PC-3 (cell line): ENCODE data around the gene EXOC1. TPM values are rescaled to one million over a fixed set of nuclear protein-coding genes. Genes with fewer than 3 reads are reported as not detected.

Source experiments
- ATAC-seq: fragments of 200-7000 bp; cut with Tn5 transposase; 2 replicates; pipeline ENCODE4 v1.9.1; 2020; ENCODE audit warnings: mild to moderate bottlenecking, moderate library complexity
- BruUV-seq: library from RNA; stranded (reverse); fragments of 400-500 nt; replicated peaks from 2 replicates; lab custom pipeline; 2021; lab: Mats Ljungman, UMichigan
- CTCF ChIA-PET: fragments of 300-600 bp; sonication (Branson Sonifier 250); formaldehyde crosslinking; loops from one replicate; lab custom pipeline; 2022; ENCODE audit warnings: antibody characterized with exemption; lab: Charles Lee
- POLR2A ChIA-PET: fragments of 300-600 bp; sonication (Branson Sonifier 250); formaldehyde crosslinking; loops from one replicate; lab custom pipeline; 2022; ENCODE audit warnings: antibody characterized with exemption; ENCODE audit not compliant: unreplicated experiment; lab: Charles Lee
- DNase-seq: peaks from one replicate; pipeline ENCODE4 v3.0.0-alpha.2; 2015
- H2AFZ ChIP-seq: fragments of 300-600 bp; sonication (generic); 2 replicates; pipeline ENCODE4 v1.6.0; 2016; ENCODE audit warnings: antibody characterized with exemption, low read length
- H3F3A ChIP-seq: fragments of 300-600 bp; sonication (generic); one replicate; pipeline ENCODE4 v1.6.0; 2017; ENCODE audit warnings: antibody characterized with exemption, low read length, control low read depth, mild to moderate bottlenecking; ENCODE audit not compliant: unreplicated experiment
- H3K27ac ChIP-seq: fragments of 300-600 bp; sonication (generic); 2 replicates; pipeline ENCODE4 v1.5.1; 2016; ENCODE audit warnings: mild to moderate bottlenecking, low read length
- H3K27me3 ChIP-seq: fragments of 300-600 bp; sonication (generic); 2 replicates; pipeline ENCODE4 v1.6.1; 2016; ENCODE audit warnings: low read length, mixed read lengths
- H3K36me3 ChIP-seq: fragments of 300-600 bp; sonication (generic); 2 replicates; pipeline ENCODE4 v1.6.1; 2016; ENCODE audit warnings: low read depth, mixed run types, low read length, mixed read lengths
- H3K4me1 ChIP-seq: fragments of 300-600 bp; sonication (generic); 2 replicates; pipeline ENCODE4 v1.5.1; 2016; ENCODE audit warnings: low read length; ENCODE audit not compliant: insufficient read depth
- H3K4me2 ChIP-seq: fragments of 300-600 bp; sonication (generic); 2 replicates; pipeline ENCODE4 v1.6.0; 2016; ENCODE audit warnings: low read length
- H3K4me3 ChIP-seq: fragments of 300-600 bp; sonication (generic); 2 replicates; pipeline ENCODE4 v1.5.1; 2016; ENCODE audit warnings: mild to moderate bottlenecking, low read length, mixed read lengths
- H3K79me2 ChIP-seq: fragments of 300-600 bp; sonication (generic); 2 replicates; pipeline ENCODE4 v1.6.1; 2017; ENCODE audit warnings: low read length, mixed read lengths
- H3K9ac ChIP-seq: fragments of 300-600 bp; sonication (generic); 2 replicates; pipeline ENCODE4 v1.6.0; 2016; ENCODE audit warnings: mild to moderate bottlenecking, low read length
- H3K9me2 ChIP-seq: fragments of 300-600 bp; sonication (generic); replicated peaks from 2 replicates; pipeline ENCODE4 v1.6.1; 2016; ENCODE audit warnings: mixed run types, low read length, mixed read lengths
- H3K9me3 ChIP-seq: fragments of 300-600 bp; sonication (generic); 2 replicates; pipeline ENCODE4 v1.6.1; 2016; ENCODE audit warnings: low read length, mixed read lengths
- H4K20me1 ChIP-seq: fragments of 300-600 bp; sonication (generic); 2 replicates; pipeline ENCODE4 v1.6.1; 2016; ENCODE audit warnings: low read length, mixed read lengths
- EZH2 ChIP-seq: fragments of 300-600 bp; sonication (generic); IDR thresholded peaks from one replicate; pipeline ENCODE4 v1.6.1; 2017; ENCODE audit warnings: antibody characterized with exemption, mild to moderate bottlenecking, low read length; ENCODE audit not compliant: unreplicated experiment
- EZH2phosphoT487 ChIP-seq: fragments of 300-600 bp; sonication (generic); IDR thresholded peaks from 2 replicates; pipeline ENCODE4 v1.6.1; 2018; ENCODE audit warnings: mild to moderate bottlenecking, antibody characterized with exemption, low read length, borderline replicate concordance
- intact Hi-C: fragments of 100-400 bp; cut with micrococcal nuclease; formaldehyde crosslinking; loops from 2 replicates; pipeline ENCODE4 v1.9.0; 2023
- total RNA-seq: library from RNA; depleted of rRNA; stranded (reverse); fragments of >200 nt; gene quantifications from 2 replicates; pipeline ENCODE4 v1.2.3, GENCODE V29; 2014
- TF ChIP-seq, protein P1 (sequence below): fragments of 300-600 bp; sonication (generic); conservative IDR thresholded peaks from 2 replicates; pipeline ENCODE4 v1.5.1; 2017; ENCODE audit warnings: antibody characterized with exemption, low read depth, mild to moderate bottlenecking, low read length

EXOC1 gene
- total RNA-seq, 1 experiment from 2014 or later, result 37.4 TPM

DNA sequence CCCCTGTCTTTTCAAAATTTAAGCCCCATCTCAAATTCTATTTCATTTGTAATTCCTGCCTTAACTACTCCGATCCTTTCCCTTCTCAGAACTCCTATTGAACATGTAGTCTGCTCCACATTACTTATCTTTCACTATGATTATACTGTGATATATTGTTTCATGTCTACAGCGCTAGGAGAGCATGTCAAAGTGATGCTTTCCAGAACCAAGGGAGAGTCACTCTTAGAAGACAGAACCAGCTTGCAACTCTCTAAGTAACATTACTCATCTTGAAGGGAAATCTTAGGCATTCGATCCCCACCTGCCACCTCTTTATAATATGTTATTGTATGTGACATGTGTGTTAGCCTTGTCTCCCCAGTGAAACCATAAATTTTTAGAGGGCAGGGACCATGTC is 23.4 kb upstream of the EXOC1 start:
- H3K4me2 ChIP-seq, result no peak overlapping the region
- no peak for DNase-seq
- H3K27ac ChIP-seq, result no peak overlapping the region
- no peak overlapping the region for H2AFZ ChIP-seq
- no peak overlapping the region for H3K4me3 ChIP-seq
- no peaks in the 10 kb centered on the region for H3K9me3 ChIP-seq
- H4K20me1 ChIP-seq, result no peaks in the 10 kb centered on the region
- no TSS peak for BruUV-seq
- ChIA-PET CTCF (no interaction called here), POLR2A (no interaction called here)
- intact Hi-C loops, result no loop called here
- ATAC-seq, result no peak
- no peaks in the 10 kb centered on the region for H3K79me2 ChIP-seq
- H3K27me3 ChIP-seq, result peaks cover 74% of the 10 kb centered on the region
- no peaks in the 10 kb centered on the region for H3K9me2 ChIP-seq
- no peaks in the 10 kb centered on the region for H3K4me1 ChIP-seq
- H3F3A ChIP-seq, result no peaks in the 10 kb centered on the region
- H3K9ac ChIP-seq, result no peak overlapping the region
- no peak for TF ChIP-seq EZH2phosphoT487
- TF ChIP-seq, protein P1, sequence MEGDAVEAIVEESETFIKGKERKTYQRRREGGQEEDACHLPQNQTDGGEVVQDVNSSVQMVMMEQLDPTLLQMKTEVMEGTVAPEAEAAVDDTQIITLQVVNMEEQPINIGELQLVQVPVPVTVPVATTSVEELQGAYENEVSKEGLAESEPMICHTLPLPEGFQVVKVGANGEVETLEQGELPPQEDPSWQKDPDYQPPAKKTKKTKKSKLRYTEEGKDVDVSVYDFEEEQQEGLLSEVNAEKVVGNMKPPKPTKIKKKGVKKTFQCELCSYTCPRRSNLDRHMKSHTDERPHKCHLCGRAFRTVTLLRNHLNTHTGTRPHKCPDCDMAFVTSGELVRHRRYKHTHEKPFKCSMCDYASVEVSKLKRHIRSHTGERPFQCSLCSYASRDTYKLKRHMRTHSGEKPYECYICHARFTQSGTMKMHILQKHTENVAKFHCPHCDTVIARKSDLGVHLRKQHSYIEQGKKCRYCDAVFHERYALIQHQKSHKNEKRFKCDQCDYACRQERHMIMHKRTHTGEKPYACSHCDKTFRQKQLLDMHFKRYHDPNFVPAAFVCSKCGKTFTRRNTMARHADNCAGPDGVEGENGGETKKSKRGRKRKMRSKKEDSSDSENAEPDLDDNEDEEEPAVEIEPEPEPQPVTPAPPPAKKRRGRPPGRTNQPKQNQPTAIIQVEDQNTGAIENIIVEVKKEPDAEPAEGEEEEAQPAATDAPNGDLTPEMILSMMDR, result no peak
- TF ChIP-seq EZH2, result no peak
- H3K36me3 ChIP-seq, result no peaks in the 10 kb centered on the region

DNA sequence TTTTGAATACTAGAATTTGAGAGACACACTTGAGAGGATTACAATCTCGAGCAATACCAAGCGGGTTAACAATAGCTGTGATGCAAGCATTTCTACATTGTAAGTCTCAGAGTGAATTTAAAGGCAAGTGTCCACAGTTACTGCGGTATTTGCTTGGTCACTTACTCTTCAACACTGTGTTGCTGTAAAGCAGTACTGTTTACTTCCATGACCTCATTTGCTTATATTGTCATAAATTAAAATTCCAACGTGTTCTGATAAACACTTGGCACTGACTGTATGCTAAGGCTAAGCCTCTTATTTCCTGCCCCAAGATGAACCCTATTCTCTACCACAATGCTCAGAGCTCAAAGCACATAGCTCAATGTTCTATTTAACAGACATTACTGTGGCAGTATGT is 22.7 kb upstream of the EXOC1 start:
- peaks cover 72% of the 10 kb centered on the region for H3K27me3 ChIP-seq
- ChIA-PET CTCF (no interaction called here), POLR2A (no interaction called here)
- H3K9me3 ChIP-seq, result no peaks in the 10 kb centered on the region
- no peak for ATAC-seq
- H3K4me1 ChIP-seq, result no peaks in the 10 kb centered on the region
- TF ChIP-seq, protein P1, result no peak
- TF ChIP-seq EZH2, result no peak
- TF ChIP-seq EZH2phosphoT487, result no peak
- intact Hi-C loops, result no loop called here
- no peak overlapping the region for H3K4me3 ChIP-seq
- no peak for DNase-seq
- H3K79me2 ChIP-seq, result no peaks in the 10 kb centered on the region
- H3K9ac ChIP-seq, result no peak overlapping the region
- no peaks in the 10 kb centered on the region for H3K36me3 ChIP-seq
- H3F3A ChIP-seq, result no peaks in the 10 kb centered on the region
- no peak overlapping the region for H2AFZ ChIP-seq
- no TSS peak for BruUV-seq
- H3K4me2 ChIP-seq, result no peak overlapping the region
- no peaks in the 10 kb centered on the region for H3K9me2 ChIP-seq
- no peaks in the 10 kb centered on the region for H4K20me1 ChIP-seq
- no peak overlapping the region for H3K27ac ChIP-seq

DNA sequence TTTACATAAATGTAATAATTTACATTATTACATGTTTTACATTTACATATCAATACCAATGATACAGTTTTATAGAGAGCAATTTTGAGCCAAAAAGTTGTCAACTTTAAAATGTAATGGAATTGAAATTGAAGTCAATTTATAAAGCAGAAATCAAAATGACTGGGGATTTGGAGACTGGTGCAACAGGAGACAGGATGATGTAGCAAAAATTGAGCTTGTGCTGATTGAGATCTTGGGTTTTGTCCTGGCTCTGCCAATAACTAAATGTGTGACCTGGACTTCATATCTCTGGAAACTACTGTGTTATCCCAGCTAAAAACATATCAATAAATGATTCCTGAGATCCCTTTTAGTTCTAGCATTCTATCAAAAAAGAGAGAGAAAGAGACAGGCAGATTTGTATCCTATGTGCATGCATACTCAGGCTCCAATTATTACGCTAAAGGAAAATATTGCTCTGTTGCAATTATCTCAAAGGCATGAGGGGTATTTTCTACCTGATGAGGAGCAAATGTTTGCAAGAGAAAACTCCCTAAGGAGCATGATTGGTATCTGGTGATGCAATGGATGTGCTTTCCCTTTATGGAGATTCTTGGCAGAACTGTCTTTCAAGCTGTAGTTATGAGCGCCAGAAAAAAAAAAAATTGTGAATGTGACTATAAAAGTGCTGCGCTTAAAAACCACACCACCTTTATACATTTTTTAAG is 19.2 kb upstream of the EXOC1 start:
- Histone ChIP-seq H3K27me3 (peaks cover 48% of the 10 kb centered on the region), H3K4me1 (no peaks in the 10 kb centered on the region), H3K27ac (no peak overlapping the region), H3K9me2 (no peaks in the 10 kb centered on the region), H3K9ac (no peak overlapping the region), H3K36me3 (no peaks in the 10 kb centered on the region), H3K4me3 (no peak overlapping the region), H3K9me3 (no peaks in the 10 kb centered on the region), H4K20me1 (no peaks in the 10 kb centered on the region), H3K79me2 (no peaks in the 10 kb centered on the region), H3K4me2 (no peak overlapping the region), H2AFZ (no peak overlapping the region), H3F3A (no peaks in the 10 kb centered on the region)
- ChIA-PET CTCF (no interaction called here), POLR2A (no interaction called here)
- ATAC-seq (no peak), DNase-seq (no peak)
- intact Hi-C loops, result no loop called here
- TF ChIP-seq, protein P1, result no peak
- no peak for TF ChIP-seq EZH2
- no peak for TF ChIP-seq EZH2phosphoT487
- no TSS peak for BruUV-seq
